HG03103 (cell line): ENCODE measurements around the gene GPRASP1.

Experiments
- ATAC-seq: cut with Tn5 transposase; IDR thresholded peaks from one replicate; pipeline ENCODE4 v1.9.1; 2021; ENCODE audit warnings: low read depth; ENCODE audit not compliant: unreplicated experiment

GPRASP1 gene

DNA sequence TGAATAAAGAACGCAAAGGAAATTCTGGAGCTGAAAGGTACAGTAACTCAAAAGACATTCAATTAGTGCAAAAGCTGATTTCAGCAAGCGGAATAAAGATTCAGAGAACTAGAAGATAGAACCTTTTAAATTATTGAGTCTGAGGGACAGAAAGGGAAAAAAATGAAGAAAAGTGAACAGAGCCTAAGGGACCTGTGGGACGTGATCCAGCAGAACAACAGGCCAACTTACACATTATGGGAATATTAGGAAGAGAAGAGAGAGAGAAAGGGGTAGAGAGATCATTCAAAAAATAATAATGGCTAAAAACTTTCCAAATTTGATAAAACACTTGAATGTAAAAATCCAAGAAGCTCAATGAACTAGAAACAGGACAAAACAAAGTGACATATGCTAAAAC is 43.5 kb downstream of the GPRASP1 start:
- no peak for ATAC-seq

DNA sequence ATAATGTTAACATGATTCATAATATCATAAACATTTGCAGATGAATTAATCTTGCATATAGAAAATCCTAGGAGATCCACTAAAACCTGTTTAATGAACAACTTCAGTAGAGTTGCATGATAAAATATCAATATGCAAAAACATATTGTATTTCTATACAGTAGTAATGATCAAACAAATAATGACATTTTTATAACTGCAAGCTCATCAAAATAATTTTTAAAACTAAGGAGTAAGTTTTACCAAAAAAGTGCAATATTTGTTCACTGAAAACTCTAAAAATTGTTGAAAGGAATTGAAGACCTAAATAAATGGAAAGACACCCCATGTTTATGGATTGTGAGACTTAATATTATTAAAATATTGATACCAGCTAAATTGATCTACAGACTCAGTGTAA is 45.0 kb downstream of the GPRASP1 start:
- ATAC-seq = no peak

DNA sequence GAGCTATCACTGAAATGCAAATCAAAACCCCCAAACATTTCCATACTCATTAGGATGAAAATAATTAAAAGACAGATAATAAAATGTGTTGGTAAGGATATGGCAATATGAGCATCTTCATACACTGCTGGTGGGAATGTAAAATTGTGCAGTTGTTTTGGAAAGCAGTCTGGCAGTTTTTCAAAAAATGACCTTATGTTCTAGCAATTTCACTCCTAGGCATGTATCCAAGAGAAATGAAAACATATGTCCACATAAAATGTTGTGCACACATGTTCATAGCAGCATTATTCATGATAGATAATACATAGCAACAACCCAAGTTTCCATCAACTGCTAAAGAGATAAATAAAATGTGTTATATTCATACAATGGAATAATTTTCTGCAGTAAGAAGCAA is 46.2 kb downstream of the GPRASP1 start:
- ATAC-seq = no peak
